ENCODE data around the gene VAMP1.

VAMP1 gene

DNA sequence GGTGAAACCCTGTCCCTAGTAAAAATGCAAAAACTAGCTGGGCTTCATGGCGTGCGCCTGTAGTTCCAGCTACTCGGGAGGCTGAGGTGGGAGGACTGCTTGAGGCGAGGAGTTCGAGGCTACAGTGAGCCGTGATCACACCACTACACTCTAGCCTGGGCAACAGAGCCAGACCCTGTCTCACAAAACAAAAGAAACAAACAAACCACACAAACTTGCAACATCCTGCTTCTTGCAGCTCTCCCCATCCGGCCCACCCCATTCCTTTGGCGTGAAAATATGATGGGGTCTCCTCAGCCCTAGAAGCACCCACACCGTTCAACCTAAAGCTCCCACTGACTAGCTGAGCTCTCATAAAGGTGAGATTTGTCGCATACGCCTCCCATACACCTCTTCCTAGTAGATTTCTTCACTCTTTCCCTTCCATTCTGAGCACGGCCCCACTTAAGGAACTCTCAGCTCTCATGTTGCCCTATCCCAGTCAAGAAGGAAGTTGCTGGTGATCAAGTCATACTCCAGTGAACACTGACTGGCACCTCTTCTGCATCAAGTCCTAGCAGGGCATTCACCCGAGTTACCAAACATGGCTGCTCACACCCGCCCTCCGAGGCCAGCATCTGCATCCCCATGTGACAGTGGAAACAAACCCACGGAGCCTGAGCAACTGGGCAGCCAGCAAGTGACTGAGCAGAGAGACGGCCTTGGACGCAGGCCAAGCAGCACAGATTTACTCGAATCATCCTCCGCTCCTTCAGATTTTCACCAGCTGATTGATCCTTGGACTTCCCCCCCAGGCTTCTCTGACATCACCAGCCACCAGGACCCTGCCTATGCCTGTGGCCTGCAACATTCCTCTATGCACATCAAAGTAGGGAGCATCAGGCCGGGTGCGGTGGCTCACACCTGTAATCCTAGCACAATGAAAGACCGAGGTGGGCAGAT, 44.6 kb downstream of the VAMP1 start:
- no peak for DNase-seq (ENCODE audit: low spot score)

DNA sequence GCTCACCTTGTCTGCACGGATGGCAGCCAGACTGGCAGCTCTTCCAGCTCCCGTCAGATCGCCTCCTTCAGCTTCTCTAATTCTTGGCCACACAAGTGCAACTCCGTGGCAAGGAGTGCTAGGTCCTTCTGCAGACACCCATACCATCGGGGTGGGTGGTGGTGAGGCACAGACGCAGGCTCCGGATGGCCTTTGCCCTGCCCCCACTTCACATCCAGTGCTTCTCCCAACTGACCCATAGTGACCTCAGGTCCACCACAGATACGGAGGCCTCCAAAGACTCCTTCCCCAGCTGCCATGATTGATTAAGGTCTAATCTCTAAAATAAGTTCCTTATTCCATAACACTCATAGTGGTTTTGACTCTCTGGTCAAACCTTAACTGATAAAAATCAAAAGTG, 45.6 kb downstream of the VAMP1 start:
- DNase-seq (ENCODE audit: low spot score), result no peak

DNA sequence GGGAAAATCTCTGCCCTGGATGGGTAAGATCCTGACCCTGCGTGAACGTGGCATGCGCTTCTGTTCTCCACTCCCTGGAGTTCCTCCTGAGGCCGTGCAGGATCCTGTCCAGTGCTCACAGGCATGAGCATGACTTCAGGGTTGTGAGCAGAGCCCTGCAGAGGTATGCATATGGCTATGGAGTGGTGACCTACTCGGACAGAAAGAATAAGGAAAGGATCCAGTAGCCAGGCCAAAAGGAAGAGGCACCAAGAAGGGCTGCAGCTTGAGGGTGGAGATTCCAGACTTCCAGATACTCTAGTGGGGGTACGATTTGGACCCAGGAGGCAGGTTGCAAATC, 46.5 kb downstream of the VAMP1 start:
- no peak for DNase-seq (ENCODE audit: low spot score)

DNA sequence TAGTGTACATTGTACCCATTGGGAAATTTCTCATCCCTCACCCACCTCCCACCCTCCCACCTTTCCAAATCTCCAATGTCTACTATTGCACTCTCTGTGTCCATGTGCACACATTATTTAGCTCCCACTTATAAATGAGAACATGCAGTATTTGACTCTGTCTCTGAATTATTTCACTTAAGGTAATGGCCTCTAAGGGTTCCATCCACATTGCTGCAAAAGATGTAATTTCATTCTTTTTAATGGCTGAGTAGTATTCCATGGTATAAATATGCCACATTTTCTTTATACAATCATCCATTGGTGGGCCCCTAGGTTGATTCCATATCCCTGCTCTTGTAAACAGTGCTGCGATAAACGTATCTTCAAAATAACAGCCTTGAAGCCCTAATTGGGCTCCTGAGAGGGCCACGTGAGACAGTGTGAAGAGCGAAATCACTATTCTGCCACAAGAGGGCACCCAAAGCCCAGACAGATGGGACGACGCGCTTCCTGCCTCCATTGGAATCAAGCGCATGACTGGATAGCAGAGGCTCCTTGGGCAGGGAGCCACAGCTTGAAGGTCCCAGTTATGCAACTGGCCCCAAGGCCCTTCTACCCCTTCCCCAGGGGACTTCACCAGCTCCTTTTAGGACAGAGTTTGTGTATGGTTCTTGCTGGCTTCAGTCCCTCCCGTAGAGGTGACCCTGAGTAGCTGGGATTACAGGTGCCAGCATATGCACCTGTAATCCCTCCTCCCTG, 47.0 kb downstream of the VAMP1 start:
- DNase-seq (ENCODE audit: low spot score), result peak; percentile 96

DNA sequence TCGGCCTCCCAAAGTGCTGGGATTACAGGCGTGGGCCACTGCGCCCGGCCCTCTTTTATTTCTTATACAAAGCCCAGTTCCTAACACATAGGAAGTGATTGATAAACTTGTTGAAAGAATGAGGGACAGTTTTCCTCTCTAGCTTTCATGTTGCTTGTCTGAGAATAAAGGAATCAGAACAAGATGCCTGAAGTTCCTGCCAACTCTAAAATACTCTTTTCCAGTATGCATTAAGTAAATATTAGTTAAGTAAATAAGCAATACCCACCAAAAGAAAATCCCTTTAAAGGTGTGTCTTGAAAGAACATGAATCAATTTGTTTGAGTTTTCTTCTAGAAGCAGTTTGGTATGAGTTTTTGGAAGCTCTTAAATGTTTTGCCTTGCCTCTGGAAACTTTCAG, 50.1 kb downstream of the VAMP1 start:
- no peak for DNase-seq (ENCODE audit: low spot score)

DNA sequence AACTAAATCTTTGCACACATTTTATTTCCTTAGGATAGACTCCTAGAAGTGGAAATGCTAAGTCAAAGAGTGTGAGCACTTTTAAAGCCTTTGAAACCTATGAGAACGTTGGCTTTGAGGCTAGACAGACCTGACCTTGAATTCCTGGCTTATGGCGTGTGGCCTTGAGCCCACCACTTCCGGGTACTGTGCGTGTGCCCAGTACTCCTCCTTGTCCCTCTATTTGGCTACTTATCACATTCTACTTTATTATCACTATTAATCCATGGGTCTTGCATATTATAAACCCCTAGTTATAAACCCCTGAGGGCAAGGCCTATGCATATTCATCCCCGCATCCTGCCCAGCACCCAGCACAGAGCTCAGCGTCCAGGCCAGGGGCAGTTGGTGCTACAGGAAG, 51.7 kb downstream of the VAMP1 start:
- no peak for DNase-seq (ENCODE audit: low spot score)

DNA sequence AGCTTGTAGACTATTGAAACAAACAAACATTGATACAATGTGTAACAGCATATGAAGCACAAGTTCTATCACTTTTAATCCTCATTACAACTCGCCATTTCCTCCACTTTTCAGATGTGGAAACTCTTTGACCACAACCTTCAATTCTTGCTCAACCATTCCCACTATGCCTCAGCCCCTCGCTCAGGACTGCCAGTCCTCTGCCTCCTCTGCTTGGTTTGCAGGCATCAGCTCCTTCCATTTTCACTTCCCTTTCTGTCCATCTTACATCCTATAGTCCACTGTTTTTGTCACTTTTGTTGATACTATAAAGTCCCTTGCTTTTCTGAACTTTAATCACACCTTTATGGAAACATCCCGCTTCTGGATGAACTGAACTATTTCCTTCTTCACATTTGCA, 53.9 kb downstream of the VAMP1 start:
- DNase-seq (ENCODE audit: low spot score), result no peak

All from hematopoietic multipotent progenitor cell treated with erythropoietin and hydrocortisone succinate and interleukin-3 and kit ligand, for 17 days (in vitro differentiated cells).